PC-9 (cell line): ENCODE data around the gene LMF1. TPM values are rescaled to one million over a fixed set of nuclear protein-coding genes. Genes with fewer than 3 reads are reported as not detected.

Experiments
- BruUV-seq: library from RNA; stranded (reverse); fragments of 400-500 nt; replicated peaks from 2 replicates; lab custom pipeline; 2021; lab: Mats Ljungman, UMichigan
- CTCF ChIA-PET: fragments of 300-600 bp; sonication (Branson Sonifier 250); formaldehyde crosslinking; loops from one replicate; lab custom pipeline; 2022; ENCODE audit warnings: antibody characterized with exemption; lab: Charles Lee
- POLR2A ChIA-PET: fragments of 300-600 bp; sonication (Branson Sonifier 250); formaldehyde crosslinking; loops from one replicate; lab custom pipeline; 2022; ENCODE audit warnings: antibody characterized with exemption; ENCODE audit not compliant: unreplicated experiment; lab: Charles Lee
- DNase-seq, 2 experiments: peaks; one replicate each; pipeline versions ENCODE4 v3.0.0 to v3.0.0-alpha.2; 2015 to 2022; ENCODE audit warnings: mixed read lengths in 1 of 2
- H2AFZ ChIP-seq: fragments of 200-600 bp; sonication (generic); 2 replicates; pipeline ENCODE4 v1.8.1; 2017; ENCODE audit warnings: antibody characterized with exemption
- H3F3A ChIP-seq: fragments of 200-600 bp; sonication (generic); 2 replicates; pipeline ENCODE4 v1.8.1; 2017; ENCODE audit warnings: antibody characterized with exemption, mild to moderate bottlenecking, low read depth; ENCODE audit not compliant: insufficient read depth
- H3K27ac ChIP-seq: fragments of 200-600 bp; sonication (generic); 2 replicates; pipeline ENCODE4 v1.6.1; 2016; ENCODE audit warnings: mixed run types
- H3K27me3 ChIP-seq: fragments of 200-600 bp; sonication (generic); 2 replicates; pipeline ENCODE4 v1.6.1; 2016; ENCODE audit warnings: low read depth, mixed run types; ENCODE audit not compliant: insufficient read depth
- H3K36me3 ChIP-seq: fragments of 200-600 bp; sonication (generic); 2 replicates; pipeline ENCODE4 v1.6.1; 2016; ENCODE audit warnings: low read depth, mixed run types
- H3K4me1 ChIP-seq: fragments of 200-600 bp; sonication (generic); replicated peaks from 2 replicates; pipeline ENCODE4 v1.6.1; 2016; ENCODE audit warnings: mixed run types; ENCODE audit not compliant: insufficient read depth
- H3K4me2 ChIP-seq: fragments of 200-600 bp; sonication (generic); 2 replicates; pipeline ENCODE4 v1.6.1; 2017; ENCODE audit warnings: mixed run types
- H3K4me3 ChIP-seq: fragments of 200-600 bp; sonication (generic); 2 replicates; pipeline ENCODE4 v1.6.1; 2016; ENCODE audit warnings: mixed run types
- H3K79me2 ChIP-seq: fragments of 200-600 bp; sonication (generic); 2 replicates; pipeline ENCODE4 v1.6.1; 2017; ENCODE audit warnings: low read depth, mixed run types
- H3K9me2 ChIP-seq: fragments of 200-600 bp; sonication (generic); 2 replicates; pipeline ENCODE4 v1.8.1; 2017; ENCODE audit warnings: mild to moderate bottlenecking; ENCODE audit not compliant: insufficient read depth
- H3K9me3 ChIP-seq: fragments of 200-600 bp; sonication (generic); 2 replicates; pipeline ENCODE4 v1.8.1; 2016; ENCODE audit warnings: low read depth; ENCODE audit not compliant: insufficient read depth
- H4K20me1 ChIP-seq: fragments of 200-600 bp; sonication (generic); 2 replicates; pipeline ENCODE4 v1.8.1; 2017; ENCODE audit not compliant: insufficient read depth
- CTCF ChIP-seq: fragments of 200-600 bp; sonication (generic); conservative IDR thresholded peaks from 2 replicates; pipeline ENCODE4 v1.6.1; 2017; ENCODE audit warnings: mixed run types, antibody characterized with exemption, mild to moderate bottlenecking, moderate library complexity
- EZH2 ChIP-seq: fragments of 200-600 bp; sonication (generic); IDR thresholded peaks from 2 replicates; pipeline ENCODE4 v1.8.0; 2017; ENCODE audit warnings: antibody characterized with exemption, low read depth
- intact Hi-C: fragments of 100-400 bp; cut with micrococcal nuclease; formaldehyde crosslinking; loops from one replicate; pipeline ENCODE4 v1.10.0; 2022; ENCODE audit not compliant: unreplicated experiment
- total RNA-seq: library from RNA; stranded (reverse); gene quantifications from 2 replicates; pipeline ENCODE4 v1.2.3, GENCODE V29; 2021

The LMF1 gene
- total RNA-seq, 1 experiment from 2014 or later: 31.3 TPM

- Histone ChIP-seq H4K20me1 (no peaks in the 10 kb centered on the region), H3K4me3 (no peak overlapping the region), H3K4me1 (no peaks in the 10 kb centered on the region), H3K4me2 (no peak overlapping the region), H3F3A (no peaks in the 10 kb centered on the region), H3K79me2 (no peaks in the 10 kb centered on the region), H3K27me3 (no peaks in the 10 kb centered on the region), H3K36me3 (no peaks in the 10 kb centered on the region), H3K9me2 (no peaks in the 10 kb centered on the region), H3K9me3 (no peaks in the 10 kb centered on the region), H3K27ac (no peak overlapping the region), H2AFZ (no peak overlapping the region)
- ChIA-PET CTCF (no interaction called here), POLR2A (no interaction called here)
- intact Hi-C loops: no loop called here
- TF ChIP-seq EZH2 (no peak), CTCF (no peak)
- DNase-seq: no peak
- BruUV-seq: no TSS peak
Measured at GRCh38 chr16:907842-908241, 62.9 kb downstream of the LMF1 start.

GRCh38 chr16:907361-907760 lies 63.4 kb downstream of the LMF1 start:
- no TSS peak for BruUV-seq
- CTCF ChIA-PET: no interaction called here
- H3K4me3 ChIP-seq: no peak overlapping the region
- H3F3A ChIP-seq: no peaks in the 10 kb centered on the region
- H3K9me3 ChIP-seq: no peaks in the 10 kb centered on the region
- no peak for DNase-seq
- no peak overlapping the region for H2AFZ ChIP-seq
- intact Hi-C loops: no loop called here
- no peaks in the 10 kb centered on the region for H3K27me3 ChIP-seq
- H3K79me2 ChIP-seq: no peaks in the 10 kb centered on the region
- H3K9me2 ChIP-seq: no peaks in the 10 kb centered on the region
- no peak overlapping the region for H3K27ac ChIP-seq
- POLR2A ChIA-PET: no interaction called here
- no peak for TF ChIP-seq EZH2
- TF ChIP-seq CTCF: no peak
- H3K36me3 ChIP-seq: no peaks in the 10 kb centered on the region
- H3K4me1 ChIP-seq: no peaks in the 10 kb centered on the region
- H4K20me1 ChIP-seq: no peaks in the 10 kb centered on the region
- H3K4me2 ChIP-seq: no peak overlapping the region

GRCh38 chr16:906296-906695 lies 64.5 kb downstream of the LMF1 start:
- intact Hi-C loops: no loop called here
- no TSS peak for BruUV-seq
- Histone ChIP-seq H3K79me2 (no peaks in the 10 kb centered on the region), H2AFZ (no peak overlapping the region), H3K9me2 (no peaks in the 10 kb centered on the region), H3K27me3 (no peaks in the 10 kb centered on the region), H3K9me3 (no peaks in the 10 kb centered on the region), H4K20me1 (peaks cover 4% of the 10 kb centered on the region; the same call in 1 of the 2 replicates), H3K36me3 (no peaks in the 10 kb centered on the region), H3F3A (no peaks in the 10 kb centered on the region), H3K4me3 (no peak overlapping the region), H3K4me2 (no peak overlapping the region), H3K4me1 (no peaks in the 10 kb centered on the region), H3K27ac (no peak overlapping the region)
- ChIA-PET POLR2A (no interaction called here), CTCF (no interaction called here)
- TF ChIP-seq CTCF (no peak), EZH2 (no peak)
- DNase-seq: no peak
